ENCODE results near the gene PCDHGA1. TPM values are rescaled to one million over a fixed set of nuclear protein-coding genes. Genes with fewer than 3 reads are reported as not detected.

PCDHGA1 gene
- total and polyA plus RNA-seq, 2 of the 4 experiments (the other 2 are of a cell fraction), result 0.90 to 0.92 TPM

DNA sequence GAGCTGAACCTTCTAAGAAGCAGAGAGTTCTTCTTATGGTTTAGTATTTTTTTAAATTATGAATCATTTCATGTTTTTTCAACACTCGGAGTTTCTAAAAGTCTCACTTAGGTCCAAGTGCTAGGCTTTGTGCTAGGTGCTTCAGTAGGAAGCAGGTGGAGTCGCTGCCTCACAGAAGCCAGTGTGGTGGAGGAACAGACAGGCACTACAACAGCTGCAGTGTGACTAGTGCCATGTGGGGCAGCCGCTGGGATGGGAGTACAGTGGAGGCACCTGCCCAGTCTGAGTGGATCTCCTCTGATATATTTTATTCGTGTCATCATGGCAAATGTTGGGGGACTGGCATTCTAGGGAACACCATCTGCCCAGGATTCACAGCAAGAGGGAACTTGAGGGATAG is 173.9 kb downstream of the PCDHGA1 start:
- intact Hi-C loops (cut with micrococcal nuclease) (no loop called here), dilution Hi-C loops (cut with HindIII; ENCODE audit: low sequenced_read_pairs, unreplicated experiment) (no loop called here), in situ Hi-C loops (cut with MboI; ENCODE audit: low sequenced_read_pairs) (no loop called here)
- Histone ChIP-seq H2AK9ac (replicated peaks; ENCODE audit: low read depth, low read length, poor library complexity) (no peak overlapping the region), H3K27me3 (ENCODE audit: control insufficient read depth, insufficient read depth, low read length) (no peaks in the 10 kb centered on the region), H3K4ac (ENCODE audit: low read depth, low read length) (no peak overlapping the region), H3K23ac (ENCODE audit: low read depth, low read length) (no peak overlapping the region), H3K36me3 (ENCODE audit: control insufficient read depth, insufficient read depth, low read length) (peaks cover 28% of the 10 kb centered on the region), H3K4me1 (ENCODE audit: control insufficient read depth, insufficient read depth, low read length) (peaks cover 16% of the 10 kb centered on the region), H3K18ac (ENCODE audit: low read depth, low read length) (no peak overlapping the region), H3K4me2 (ENCODE audit: low read depth, low read length) (no peak overlapping the region), H2BK20ac (ENCODE audit: low read depth, low read length) (no peak overlapping the region), H3K9ac (ENCODE audit: low read depth, low read length) (no peak overlapping the region), H2AFZ (replicated peaks; ENCODE audit: low read length, poor library complexity) (no peak overlapping the region), H3K9me1 (ENCODE audit: insufficient read depth, low read length) (peaks cover 4% of the 10 kb centered on the region; the same call in 1 of the 2 replicates), H3K4me3 (ENCODE audit: insufficient read depth, low read depth, low read length) (no peak overlapping the region), H4K5ac (ENCODE audit: low read depth, low read length) (no peak overlapping the region), H2BK120ac (ENCODE audit: low read depth, low read length) (no peak overlapping the region), H3K56ac (ENCODE audit: extremely low read depth, insufficient read depth, low read length) (no peak overlapping the region), H2AK5ac (ENCODE audit: low read depth, low read length) (no peak overlapping the region), H2BK15ac (ENCODE audit: low read depth, low read length) (no peak overlapping the region), H3K27ac (ENCODE audit: insufficient read depth, low read length) (no peak overlapping the region), H3K14ac (replicated peaks; ENCODE audit: low read depth, low read length) (no peak overlapping the region), H4K91ac (ENCODE audit: insufficient read depth, low read depth, low read length) (no peak overlapping the region), H4K20me1 (ENCODE audit: insufficient read depth, low read length) (peaks cover 15% of the 10 kb centered on the region), H3K79me1 (ENCODE audit: low read depth in 1 of 2, low read length in 2 of 2) (peaks cover 9 to 13% of the 10 kb centered on the region in 2 experiments; a peak in 3 of 4 replicates), H4K8ac (ENCODE audit: low read depth in 2 of 2, low read length in 2 of 2) (no peak overlapping the region), H3K9me3 (ENCODE audit: control insufficient read depth, insufficient read depth, low read length) (no peaks in the 10 kb centered on the region), H2BK5ac (ENCODE audit: low read depth, low read length, poor library complexity, severe bottlenecking) (no peak overlapping the region)
- TF ChIP-seq SMC3 (IDR thresholded peaks at IDR 0.05; ENCODE audit: low read depth, low read length) (no peak), MXI1 (IDR thresholded peaks at IDR 0.05; ENCODE audit: borderline replicate concordance, low read depth, low read length) (no peak), BHLHE40 (IDR thresholded peaks at IDR 0.05; ENCODE audit: low read depth, low read length) (no peak), RAD21 (IDR thresholded peaks at IDR 0.05; ENCODE audit: low read length) (no peak)
- BruUV-seq (replicated peaks), result no TSS peak
- no peak for ATAC-seq (ENCODE audit: low read depth)
- ChIA-PET POLR2A (ENCODE audit: unreplicated experiment) (no interaction called here), CTCF (no interaction called here)
- DNase-seq, result no peak
- 100% methylated on average over 1 of the region's 4 CpGs; no CpG with 5 or more reads in 1 of the 2 experiments for WGBS, 2 experiments (ENCODE audit: extremely low coverage in 2 of 2, insufficient read length in 1 of 2)
